ENCODE results near the gene HINT2. TPM values are rescaled to one million over a fixed set of nuclear protein-coding genes. Genes with fewer than 3 reads are reported as not detected.

Gene HINT2
- total RNA-seq, 1 experiment from 2014 or later = 45.4 TPM

GRCh38 chr9:35856882-35857281 lies 42.0 kb upstream of the HINT2 start:
- H3K36me3 Mint-ChIP-seq (ENCODE audit: insufficient read depth, unreplicated experiment) = peaks cover 4% of the 10 kb centered on the region
- DNase-seq (ENCODE audit: unreplicated experiment) = no peak
- no TSS peak for BruUV-seq (replicated peaks)
- no peak for TF ChIP-seq CTCF (IDR thresholded peaks at IDR 0.05; ENCODE audit: unreplicated experiment)
- intact Hi-C loops (cut with micrococcal nuclease) = no loop called here
- no peak overlapping the region for H3K27ac Mint-ChIP-seq (ENCODE audit: low read depth, unreplicated experiment)
- peaks cover 46% of the 10 kb centered on the region for H3K27me3 Mint-ChIP-seq (ENCODE audit: insufficient read depth, unreplicated experiment)
- no peak overlapping the region for H3K4me3 Mint-ChIP-seq (ENCODE audit: unreplicated experiment)
- H3K4me1 Mint-ChIP-seq (ENCODE audit: insufficient read depth, unreplicated experiment) = no peaks in the 10 kb centered on the region
- H3K9me3 Mint-ChIP-seq (ENCODE audit: unreplicated experiment) = no peaks in the 10 kb centered on the region
- CTCF ChIA-PET = interaction anchor here (0.6 to 1.4 kb wide), 4 partner anchors 12 to 308 kb away, joined by 3 to 7 read pairs (median 4); no protein-coding TSS in a partner anchor
- POLR2A ChIA-PET = interaction anchor here (0.9 to 1.5 kb wide), 3 partner anchors 20 to 59 kb away, joined by 3 to 4 read pairs (median 3); partner anchors contain the start of gene HINT2

GRCh38 chr9:35856206-35856605 lies 41.4 kb upstream of the HINT2 start:
- H3K9me3 Mint-ChIP-seq (ENCODE audit: unreplicated experiment) = no peaks in the 10 kb centered on the region
- H3K4me1 Mint-ChIP-seq (ENCODE audit: insufficient read depth, unreplicated experiment) = no peaks in the 10 kb centered on the region
- DNase-seq (ENCODE audit: unreplicated experiment) = no peak
- no peak for TF ChIP-seq CTCF (IDR thresholded peaks at IDR 0.05; ENCODE audit: unreplicated experiment)
- peaks cover 39% of the 10 kb centered on the region for H3K27me3 Mint-ChIP-seq (ENCODE audit: insufficient read depth, unreplicated experiment)
- no peak overlapping the region for H3K27ac Mint-ChIP-seq (ENCODE audit: low read depth, unreplicated experiment)
- no TSS peak for BruUV-seq (replicated peaks)
- intact Hi-C loops (cut with micrococcal nuclease) = no loop called here
- no peak overlapping the region for H3K4me3 Mint-ChIP-seq (ENCODE audit: unreplicated experiment)
- ChIA-PET POLR2A (interaction anchor here (0.6 to 0.9 kb wide), 2 partner anchors 42 to 309 kb away, joined by 3 to 4 read pairs; partner anchors contain the start of gene HINT2), CTCF (interaction anchor here (1.2 to 1.4 kb wide), 2 partner anchors 24 to 89 kb away, joined by 5 to 7 read pairs; no protein-coding TSS in a partner anchor)
- H3K36me3 Mint-ChIP-seq (ENCODE audit: insufficient read depth, unreplicated experiment) = peaks cover 4% of the 10 kb centered on the region

GRCh38 chr9:35854091-35854762 lies 39.4 kb upstream of the HINT2 start:
- TF ChIP-seq CTCF (IDR thresholded peaks at IDR 0.05; ENCODE audit: unreplicated experiment) = no peak
- intact Hi-C loops (cut with micrococcal nuclease) = no loop called here
- CTCF ChIA-PET = interaction anchor here (0.7 to 1.2 kb wide), 2 partner anchors 9 to 91 kb away, joined by 3 to 4 read pairs; no protein-coding TSS in a partner anchor
- peaks cover 4% of the 10 kb centered on the region for H3K36me3 Mint-ChIP-seq (ENCODE audit: insufficient read depth, unreplicated experiment)
- H3K9me3 Mint-ChIP-seq (ENCODE audit: unreplicated experiment) = no peaks in the 10 kb centered on the region
- POLR2A ChIA-PET = no interaction called here
- no TSS peak for BruUV-seq (replicated peaks)
- H3K4me3 Mint-ChIP-seq (ENCODE audit: unreplicated experiment) = no peak overlapping the region
- peaks cover 27% of the 10 kb centered on the region for H3K27me3 Mint-ChIP-seq (ENCODE audit: insufficient read depth, unreplicated experiment)
- DNase-seq (ENCODE audit: unreplicated experiment) = no peak
- H3K4me1 Mint-ChIP-seq (ENCODE audit: insufficient read depth, unreplicated experiment) = no peaks in the 10 kb centered on the region
- no peak overlapping the region for H3K27ac Mint-ChIP-seq (ENCODE audit: low read depth, unreplicated experiment)

- no peak for DNase-seq (ENCODE audit: unreplicated experiment)
- peaks cover 7% of the 10 kb centered on the region for H3K4me1 Mint-ChIP-seq (ENCODE audit: insufficient read depth, unreplicated experiment)
- peaks cover 27% of the 10 kb centered on the region for H3K27me3 Mint-ChIP-seq (ENCODE audit: insufficient read depth, unreplicated experiment)
These were observed 38.3 kb upstream of the HINT2 start for GRCh38 chr9:35852876-35853865.

More at GRCh38 chr9:35852876-35853865, 38.3 kb upstream of the HINT2 start:
- CTCF ChIA-PET = no interaction called here
- POLR2A ChIA-PET = no interaction called here
- H3K27ac Mint-ChIP-seq (ENCODE audit: low read depth, unreplicated experiment) = no peak overlapping the region
- no peak overlapping the region for H3K4me3 Mint-ChIP-seq (ENCODE audit: unreplicated experiment)
- no peak for TF ChIP-seq CTCF (IDR thresholded peaks at IDR 0.05; ENCODE audit: unreplicated experiment)
- BruUV-seq (replicated peaks) = no TSS peak
- H3K36me3 Mint-ChIP-seq (ENCODE audit: insufficient read depth, unreplicated experiment) = peaks cover 4% of the 10 kb centered on the region
- intact Hi-C loops (cut with micrococcal nuclease) = no loop called here
- H3K9me3 Mint-ChIP-seq (ENCODE audit: unreplicated experiment) = no peaks in the 10 kb centered on the region
